ENCODE measurements around the gene DNM3.

GRCh38 chr1:171949316-171949715, 108.0 kb downstream of the DNM3 start:
- TF ChIP-seq TARDBP (IDR thresholded peaks at IDR 0.05), result no peak
- TF ChIP-seq FOXA1 (IDR thresholded peaks at IDR 0.05), result no peak
- no peak for TF ChIP-seq SUZ12 (IDR thresholded peaks at IDR 0.05)
- TF ChIP-seq SP1 (IDR thresholded peaks at IDR 0.05), result no peak
